ENCODE measurements around the gene PARP3.

The PARP3 gene

DNA sequence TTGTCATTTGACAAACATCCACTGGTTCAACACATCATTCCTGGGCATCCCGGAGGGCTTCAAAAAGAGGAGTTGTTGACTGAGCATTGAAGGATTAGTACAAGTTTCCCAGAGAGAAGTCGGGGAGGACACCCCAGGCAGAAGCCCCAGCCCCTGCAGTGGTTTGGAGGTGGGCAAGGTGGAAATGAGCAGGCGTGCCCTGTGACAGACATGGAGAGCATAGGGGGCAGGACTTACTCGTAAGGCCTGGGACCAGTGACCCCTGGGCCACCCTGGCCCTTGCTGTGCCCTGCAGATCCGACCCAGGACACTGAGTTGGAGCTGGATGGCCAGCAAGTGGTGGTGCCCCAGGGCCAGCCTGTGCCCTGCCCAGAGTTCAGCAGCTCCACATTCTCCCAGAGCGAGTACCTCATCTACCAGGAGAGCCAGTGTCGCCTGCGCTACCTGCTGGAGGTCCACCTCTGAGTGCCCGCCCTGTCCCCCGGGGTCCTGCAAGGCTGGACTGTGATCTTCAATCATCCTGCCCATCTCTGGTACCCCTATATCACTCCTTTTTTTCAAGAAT lies 5.9 kb downstream of the PARP3 start:
- DNase-seq (ENCODE audit: low read depth in 2 of 2): no peak

DNA sequence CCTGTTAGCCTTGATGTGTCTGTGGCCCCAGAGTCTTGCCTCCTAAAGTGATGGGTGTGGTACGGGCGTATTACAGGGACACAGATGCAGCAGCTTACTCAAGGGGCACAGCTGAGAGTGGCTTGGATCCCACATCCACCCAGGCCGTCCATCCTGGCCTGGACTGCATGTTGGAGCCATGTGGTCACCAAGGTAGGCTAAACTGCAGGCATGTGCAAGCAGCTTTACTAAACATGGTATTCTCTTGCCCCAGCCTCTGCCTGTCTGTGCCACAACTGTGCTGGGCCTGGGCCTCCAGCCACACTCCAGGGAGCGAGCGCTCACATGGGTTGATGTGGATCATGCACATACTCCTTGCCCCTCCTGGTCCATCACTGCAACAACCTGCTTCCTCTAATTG lies 7.0 kb downstream of the PARP3 start:
- DNase-seq (ENCODE audit: low read depth in 2 of 2): no peak

DNA sequence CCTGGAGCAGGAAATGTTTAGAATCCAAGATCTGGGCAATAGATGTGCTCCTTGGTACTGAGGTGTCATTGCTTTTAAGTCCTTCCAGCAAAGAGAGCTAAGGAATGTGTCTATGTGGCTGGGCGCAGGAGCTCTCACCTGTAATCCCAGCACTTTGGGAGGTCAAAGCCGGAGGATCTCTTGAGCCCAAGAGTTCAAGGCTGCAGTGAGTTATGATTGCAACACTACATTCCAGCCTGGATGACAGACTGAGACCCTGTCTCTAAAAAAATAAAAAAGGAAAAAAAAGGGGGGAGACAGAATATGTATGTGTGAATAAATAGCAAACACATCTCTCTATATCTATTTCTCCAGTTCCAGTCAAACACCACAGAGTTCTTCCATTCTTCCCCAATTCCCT lies 8.7 kb downstream of the PARP3 start:
- no peak for DNase-seq (ENCODE audit: low read depth in 2 of 2)

DNA sequence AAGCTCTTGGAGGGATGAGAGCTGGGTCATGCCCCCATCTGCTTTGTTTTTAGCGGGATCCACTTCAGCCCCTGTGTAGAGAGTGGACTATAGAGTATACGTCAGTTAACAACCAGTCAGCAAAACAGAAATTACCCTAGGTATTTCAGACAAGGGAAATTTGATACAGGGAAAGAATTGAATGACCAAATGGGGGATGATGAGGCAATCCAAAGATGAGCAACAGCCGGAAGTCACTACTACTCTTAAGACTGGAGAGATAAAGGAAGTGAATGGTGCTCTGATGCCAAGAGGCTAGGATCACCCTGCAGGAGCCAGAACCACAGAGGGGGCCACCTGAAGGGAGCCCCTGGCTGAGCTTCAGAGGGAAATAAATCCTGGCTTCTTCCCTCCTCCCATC lies 11.3 kb downstream of the PARP3 start:
- no peak for DNase-seq (ENCODE audit: low read depth in 2 of 2)

DNA sequence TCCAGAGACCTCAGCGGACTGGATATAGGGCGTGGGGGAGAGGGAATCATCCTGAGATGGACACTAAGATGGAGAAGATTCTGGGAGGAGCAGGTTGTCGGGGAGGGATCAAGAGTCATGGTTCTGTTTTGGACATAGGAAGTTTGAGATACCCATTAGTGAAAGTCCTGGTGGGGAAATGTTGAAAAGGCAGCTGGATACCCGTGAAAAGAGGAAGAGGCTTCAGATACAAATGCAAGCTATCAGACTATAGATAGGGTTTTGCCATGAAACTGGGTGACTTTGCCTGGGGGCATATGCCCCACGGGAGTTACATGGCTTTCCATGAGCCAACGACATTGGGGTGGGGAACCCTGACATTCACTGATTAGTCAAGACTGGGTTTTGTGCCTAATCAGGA lies 11.9 kb downstream of the PARP3 start:
- DNase-seq (ENCODE audit: low read depth in 2 of 2): no peak

DNA sequence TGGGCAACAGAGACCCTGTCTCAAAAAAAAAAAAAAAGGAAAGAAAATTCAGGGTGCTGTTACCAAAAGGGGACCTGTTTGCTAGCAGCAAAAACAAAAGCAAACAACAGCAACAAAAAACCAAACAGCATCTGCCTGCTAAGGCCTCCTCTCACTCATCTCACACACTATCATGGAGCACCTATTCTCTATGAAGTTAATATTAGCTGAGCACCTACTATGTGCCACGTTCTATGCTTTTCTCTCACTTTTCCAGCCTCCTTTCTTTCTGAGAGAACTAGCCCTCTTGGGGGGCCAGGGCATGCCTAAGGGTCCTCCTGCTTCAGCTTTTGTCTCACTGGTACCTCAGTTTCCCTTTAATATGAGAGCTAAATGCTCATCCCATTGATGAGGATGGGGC lies 12.6 kb downstream of the PARP3 start:
- DNase-seq (ENCODE audit: low read depth in 2 of 2): no peak

DNA sequence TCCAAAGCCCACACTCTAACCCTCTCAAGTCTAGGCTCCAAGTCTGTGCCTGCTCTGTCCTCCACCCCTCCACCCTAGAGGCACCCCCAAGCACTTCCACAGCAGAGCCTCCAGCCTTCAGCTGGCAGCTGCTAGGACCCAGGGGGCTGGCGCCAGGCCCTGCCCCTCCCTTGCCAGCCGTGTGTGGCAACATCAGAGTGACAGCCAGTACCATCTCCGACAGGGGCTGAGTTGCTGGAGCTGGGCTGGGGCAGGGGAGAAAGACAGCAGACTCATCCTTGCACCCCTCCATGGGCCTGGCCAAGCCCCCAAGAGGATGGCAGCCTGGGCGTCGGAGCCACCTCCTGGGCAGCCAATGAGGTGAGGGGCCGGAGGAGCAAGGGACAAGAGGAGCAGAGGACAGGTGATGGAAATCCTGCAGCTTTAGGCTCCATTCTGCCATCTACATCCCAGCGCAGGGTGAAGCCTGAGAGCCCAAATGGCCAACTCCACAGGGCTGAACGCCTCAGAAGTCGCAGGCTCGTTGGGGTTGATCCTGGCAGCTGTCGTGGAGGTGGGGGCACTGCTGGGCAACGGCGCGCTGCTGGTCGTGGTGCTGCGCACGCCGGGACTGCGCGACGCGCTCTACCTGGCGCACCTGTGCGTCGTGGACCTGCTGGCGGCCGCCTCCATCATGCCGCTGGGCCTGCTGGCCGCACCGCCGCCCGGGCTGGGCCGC lies 13.2 kb downstream of the PARP3 start, which contains the start of gene GPR62:
GPR62 (plus strand) TSS at position 207 of the 718 bp plus-strand sequence; CDS start at position 479, 272 bp downstream.
- DNase-seq (ENCODE audit: low read depth in 2 of 2): no peak

DNA sequence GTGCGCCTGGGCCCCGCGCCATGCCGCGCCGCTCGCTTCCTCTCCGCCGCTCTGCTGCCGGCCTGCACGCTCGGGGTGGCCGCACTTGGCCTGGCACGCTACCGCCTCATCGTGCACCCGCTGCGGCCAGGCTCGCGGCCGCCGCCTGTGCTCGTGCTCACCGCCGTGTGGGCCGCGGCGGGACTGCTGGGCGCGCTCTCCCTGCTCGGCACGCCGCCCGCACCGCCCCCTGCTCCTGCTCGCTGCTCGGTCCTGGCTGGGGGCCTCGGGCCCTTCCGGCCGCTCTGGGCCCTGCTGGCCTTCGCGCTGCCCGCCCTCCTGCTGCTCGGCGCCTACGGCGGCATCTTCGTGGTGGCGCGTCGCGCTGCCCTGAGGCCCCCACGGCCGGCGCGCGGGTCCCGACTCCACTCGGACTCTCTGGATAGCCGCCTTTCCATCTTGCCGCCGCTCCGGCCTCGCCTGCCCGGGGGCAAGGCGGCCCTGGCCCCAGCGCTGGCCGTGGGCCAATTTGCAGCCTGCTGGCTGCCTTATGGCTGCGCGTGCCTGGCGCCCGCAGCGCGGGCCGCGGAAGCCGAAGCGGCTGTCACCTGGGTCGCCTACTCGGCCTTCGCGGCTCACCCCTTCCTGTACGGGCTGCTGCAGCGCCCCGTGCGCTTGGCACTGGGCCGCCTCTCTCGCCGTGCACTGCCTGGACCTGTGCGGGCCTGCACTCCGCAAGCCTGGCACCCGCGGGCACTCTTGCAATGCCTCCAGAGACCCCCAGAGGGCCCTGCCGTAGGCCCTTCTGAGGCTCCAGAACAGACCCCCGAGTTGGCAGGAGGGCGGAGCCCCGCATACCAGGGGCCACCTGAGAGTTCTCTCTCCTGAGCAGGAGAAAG lies 14.0 kb downstream of the PARP3 start:
- DNase-seq (ENCODE audit: low read depth in 2 of 2): peak in 1 of 2 donors; percentile 21

DNA sequence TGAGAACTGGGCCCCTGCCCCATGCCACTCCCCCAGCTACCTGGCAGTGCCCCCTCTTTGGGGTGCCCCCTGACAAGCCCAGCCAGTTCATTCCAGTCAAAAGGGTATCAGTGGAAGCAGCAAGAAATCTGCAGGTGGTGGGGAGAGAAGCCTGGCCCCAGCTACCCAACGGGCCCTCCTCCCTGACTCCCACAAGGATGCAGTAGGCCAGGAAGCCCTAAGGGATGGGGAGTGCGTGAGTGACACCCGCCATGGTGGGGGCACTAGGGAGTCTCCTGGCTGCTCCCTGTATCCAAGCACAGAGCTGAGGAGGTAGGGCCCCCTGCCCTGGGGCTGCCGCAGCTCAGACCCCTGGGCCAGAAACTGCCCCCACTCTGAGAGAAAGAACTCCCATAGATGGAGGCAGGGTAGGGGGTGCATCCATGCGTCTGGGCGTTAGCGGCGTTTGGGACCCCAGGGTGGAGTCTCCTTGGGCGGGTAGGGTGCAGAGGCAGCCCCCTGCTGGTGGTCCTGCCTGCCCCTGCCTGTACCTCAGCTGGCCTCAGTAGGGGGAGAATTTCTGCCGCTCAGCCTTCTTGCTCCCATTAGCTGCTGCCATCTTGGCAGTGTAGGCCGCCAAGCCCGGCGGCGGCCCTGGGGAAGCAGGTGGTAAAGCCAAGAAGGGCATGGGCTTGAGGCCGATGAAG lies 15.5 kb downstream of the PARP3 start:
- DNase-seq (ENCODE audit: low read depth in 2 of 2): no peak

DNA sequence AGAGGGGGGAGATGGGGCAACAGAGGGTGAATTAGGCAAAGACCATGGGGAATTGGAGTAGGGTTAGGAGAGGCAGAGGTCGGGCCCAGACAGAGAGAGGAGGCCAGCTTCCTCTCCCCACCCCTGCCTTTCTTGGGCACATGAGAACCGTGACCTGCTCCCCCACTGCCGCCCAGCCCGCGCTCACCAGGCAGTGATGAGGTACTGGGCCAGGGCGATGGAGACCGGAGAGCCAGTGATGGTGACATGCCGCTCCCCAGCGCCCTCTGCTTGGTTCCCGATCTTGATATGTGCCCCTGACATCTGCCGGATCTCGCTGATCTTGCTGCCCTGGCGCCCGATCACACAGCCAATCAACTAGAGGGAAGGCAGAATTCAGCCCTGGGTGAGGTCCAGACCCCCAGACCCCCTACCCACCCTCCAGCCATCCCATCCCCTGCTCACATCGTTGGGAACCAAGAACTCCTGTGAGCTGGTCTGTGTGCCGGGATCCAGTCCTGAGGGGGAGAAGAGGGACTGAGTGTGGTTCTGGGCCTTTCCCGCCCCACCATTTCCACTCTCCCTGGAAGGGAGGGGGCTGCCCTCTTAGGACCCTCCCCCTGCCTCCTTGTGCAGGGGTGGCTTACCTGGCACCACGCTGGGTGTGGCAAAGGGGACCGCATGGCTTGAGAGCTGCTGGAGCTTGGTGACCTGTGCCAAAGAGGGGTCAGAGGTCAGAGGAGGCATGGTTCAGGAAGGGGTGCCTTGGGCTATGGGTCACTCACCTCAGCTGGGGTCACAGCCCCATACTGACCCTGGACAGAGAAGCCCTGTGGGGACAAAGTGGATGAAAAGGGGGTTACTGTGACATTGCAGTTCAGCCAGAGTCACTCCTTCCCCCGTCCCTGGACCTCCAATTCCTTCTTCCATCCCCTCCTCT lies 16.7 kb downstream of the PARP3 start:
- DNase-seq (ENCODE audit: low read depth in 2 of 2): no peak

DNA sequence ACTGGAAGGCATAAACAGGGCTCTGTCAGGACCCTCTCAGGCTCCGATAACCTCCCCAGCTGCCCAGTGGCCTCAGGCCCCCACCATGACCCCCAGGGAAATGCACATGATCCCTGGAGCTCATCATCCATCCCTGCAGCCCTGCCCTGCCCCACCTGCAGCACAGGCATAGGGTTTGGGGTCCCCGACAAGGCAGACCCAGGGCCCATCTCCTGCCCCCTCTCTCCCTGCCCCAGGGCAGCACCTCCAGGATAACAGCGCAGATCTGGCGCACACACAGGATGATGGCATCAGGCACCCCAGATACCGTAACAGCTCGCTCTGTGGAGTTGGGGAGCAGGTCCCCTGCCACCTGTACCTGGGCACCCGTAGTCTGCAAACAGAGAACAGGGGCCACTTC lies 17.5 kb downstream of the PARP3 start:
- no peak for DNase-seq (ENCODE audit: low read depth in 2 of 2)

DNA sequence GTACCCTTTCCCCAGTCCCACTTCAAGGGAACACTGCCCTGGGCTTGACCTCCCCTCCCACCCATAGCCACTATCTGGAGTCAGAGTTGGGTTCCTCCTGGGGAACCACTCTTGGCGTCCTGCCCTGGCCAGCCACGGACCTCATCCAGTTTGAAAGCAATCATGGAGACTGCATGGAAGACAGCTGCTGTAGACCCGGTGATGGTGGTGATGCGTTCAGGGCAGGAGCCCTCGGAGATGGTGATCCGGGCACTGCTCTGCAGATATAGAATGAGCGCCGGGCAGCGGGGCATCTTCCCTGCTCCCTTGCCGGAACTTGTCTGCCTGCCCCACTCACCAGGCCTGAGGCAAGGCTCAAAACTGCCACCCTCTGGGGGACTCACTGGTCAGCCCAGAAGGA lies 18.2 kb downstream of the PARP3 start:
- DNase-seq (ENCODE audit: low read depth in 2 of 2): no peak

DNA sequence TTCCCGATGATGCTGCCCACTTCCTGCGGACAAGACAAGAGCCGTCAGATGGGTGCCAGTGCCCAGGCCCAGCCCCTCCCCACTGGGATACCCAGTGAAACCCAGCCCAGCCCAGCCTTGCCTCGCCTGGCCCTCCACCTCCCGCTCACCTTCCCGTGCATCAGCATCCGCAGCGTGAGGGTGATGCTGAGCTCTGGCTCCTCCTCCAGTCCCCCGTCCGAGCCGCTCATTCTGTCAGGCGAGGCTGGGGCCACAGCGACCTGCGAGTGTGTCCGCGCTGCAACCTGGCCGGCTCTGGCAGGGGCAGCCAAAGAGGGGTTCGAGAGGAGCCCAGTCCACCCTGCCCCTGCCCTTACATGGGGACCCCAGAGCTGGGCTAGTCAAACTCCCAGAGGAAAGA lies 18.8 kb downstream of the PARP3 start:
- DNase-seq (ENCODE audit: low read depth in 2 of 2): no peak

DNA sequence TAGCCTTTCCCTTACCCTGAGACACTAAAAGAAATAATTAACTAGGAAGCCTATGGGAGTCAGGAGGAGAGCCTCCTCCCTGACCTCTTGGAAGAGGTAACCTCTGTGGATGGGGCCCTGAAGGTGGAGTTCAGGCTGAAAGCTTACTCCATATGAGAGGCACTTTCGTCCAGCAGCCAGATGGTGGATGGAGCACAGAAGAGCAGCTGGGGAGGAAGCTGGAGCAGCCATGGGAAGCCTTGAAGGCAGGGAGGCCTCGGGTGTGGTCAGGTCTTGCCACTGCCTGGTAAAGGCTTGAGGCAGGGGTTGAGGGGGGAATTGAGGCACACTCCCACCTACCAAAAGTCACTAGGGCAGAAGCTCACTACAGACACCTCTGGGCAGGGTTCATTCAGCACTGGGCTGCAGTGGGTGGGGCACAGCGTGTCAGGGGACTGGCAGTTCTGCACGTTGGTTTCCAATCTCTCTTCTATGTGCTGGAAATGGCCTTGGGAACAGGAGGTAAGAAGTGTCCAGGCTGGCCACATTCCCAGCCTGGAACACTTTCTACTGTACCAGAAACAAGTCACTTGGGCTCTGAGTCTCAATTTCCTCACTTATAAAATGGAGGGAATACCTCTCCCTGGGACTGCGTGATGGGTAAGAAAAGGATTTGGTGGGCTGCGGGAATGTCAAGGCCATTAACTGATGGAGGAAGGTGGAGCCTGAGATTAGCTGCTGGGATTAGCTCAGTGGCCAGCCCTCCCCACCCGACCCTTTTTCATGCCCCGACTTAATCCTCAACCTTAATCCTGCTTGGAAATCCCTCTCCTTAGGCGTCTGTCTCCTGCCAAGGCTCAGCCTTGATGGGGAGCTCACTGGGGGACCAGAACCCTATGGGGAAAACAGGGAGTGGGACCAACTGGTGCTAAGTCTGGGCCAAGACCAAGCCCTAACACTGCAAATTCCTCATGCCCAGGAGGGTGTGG lies 19.7 kb downstream of the PARP3 start:
- DNase-seq (ENCODE audit: low read depth in 2 of 2): no peak

DNA sequence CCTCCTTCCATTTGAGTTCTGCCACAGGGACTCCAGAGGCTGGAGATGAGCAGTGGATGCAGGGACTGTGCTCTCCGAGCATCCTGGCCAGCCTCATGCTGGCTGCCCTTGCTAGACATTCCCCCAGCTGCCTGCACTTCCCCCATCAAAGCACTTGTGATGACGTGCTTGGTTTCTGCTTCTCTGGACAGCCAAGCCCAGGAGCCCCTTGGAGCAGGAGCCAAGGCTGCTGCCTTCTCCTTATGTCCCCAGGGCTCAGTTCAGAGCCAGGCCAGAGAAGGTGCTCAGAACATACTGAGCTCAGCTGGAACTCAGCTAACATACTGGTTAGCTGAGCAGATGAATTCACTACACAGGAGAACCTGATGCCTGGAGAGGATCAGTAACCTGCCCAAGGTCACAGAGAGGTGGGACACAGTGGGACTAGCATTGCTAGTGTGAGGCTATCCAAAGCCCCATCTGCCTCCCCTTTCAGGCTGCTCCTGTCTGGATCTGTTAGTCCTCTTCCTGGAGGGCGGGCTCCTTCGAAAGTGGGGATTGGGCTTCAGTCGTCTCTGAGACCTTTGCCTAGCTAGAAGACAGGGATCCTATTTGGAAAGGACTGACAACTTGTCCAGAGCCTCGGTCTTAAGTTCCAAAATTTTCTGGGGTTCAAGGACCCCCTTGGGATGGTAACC lies 20.8 kb downstream of the PARP3 start:
- no peak for DNase-seq (ENCODE audit: low read depth in 2 of 2)

DNA sequence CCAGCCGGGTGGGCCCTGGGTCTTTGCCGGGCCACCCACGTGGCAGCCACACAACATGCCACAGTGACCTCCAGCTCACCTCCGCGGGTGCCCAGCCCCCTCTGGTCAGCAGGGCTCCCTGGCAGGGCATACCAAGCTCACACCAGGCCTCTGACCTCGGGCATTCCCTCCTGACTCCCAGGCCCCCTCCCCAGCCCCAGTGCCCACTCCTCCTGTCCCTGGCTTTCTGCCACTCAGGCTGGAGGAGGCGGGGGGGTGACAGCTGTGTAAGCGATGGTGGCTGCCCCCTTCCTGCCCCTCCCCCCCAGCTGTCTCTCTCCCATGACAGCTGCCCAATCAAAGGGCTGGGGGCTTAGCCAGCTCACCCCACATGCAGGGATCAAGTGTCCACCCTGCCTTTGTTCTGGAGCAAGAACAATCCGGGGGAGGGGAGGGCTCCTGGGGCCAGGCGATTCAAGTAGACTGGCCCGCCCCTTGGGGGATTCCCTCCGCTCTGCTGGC lies 21.8 kb downstream of the PARP3 start:
- DNase-seq (ENCODE audit: low read depth in 2 of 2): no peak

DNA sequence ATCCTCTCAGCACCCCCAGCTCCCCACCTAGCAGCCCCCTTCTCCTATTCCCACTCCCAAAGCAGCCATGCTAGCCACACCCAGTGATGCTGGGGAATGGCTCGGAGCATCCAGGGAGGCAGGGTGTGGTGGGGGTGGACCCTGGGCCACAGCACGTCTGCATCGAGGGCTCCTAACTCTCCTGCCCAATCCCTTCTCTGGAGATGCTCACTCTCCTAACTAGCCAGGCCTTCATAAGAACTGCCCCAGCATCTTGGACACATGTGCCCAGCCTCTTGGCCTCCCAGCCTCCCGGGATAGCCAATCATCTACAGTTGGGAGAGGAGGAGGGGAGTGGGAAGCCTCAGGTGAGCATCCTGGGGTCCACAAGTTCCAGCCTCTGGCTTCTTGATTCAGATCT lies 22.4 kb downstream of the PARP3 start:
- no peak for DNase-seq (ENCODE audit: low read depth in 2 of 2)

DNA sequence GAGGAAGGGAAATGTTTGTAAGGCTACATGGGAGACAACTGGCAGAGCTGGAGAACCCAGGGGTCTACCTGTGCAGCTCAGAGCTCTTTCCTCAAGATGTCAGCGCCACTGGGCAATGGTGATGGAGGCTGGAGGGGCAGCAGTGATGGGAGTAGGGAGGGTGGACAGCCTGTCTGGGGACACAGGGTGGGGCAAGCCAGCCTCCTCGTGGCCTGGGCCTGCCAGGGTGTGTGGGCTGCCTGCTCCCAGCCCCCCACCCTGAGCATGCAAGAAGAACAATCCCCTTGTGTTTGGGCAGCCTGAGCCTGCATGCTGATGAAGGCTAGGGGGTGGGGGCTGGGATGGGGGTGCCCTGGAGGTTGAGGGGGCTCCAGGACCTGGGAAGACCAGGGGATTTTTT lies 23.9 kb downstream of the PARP3 start:
- DNase-seq (ENCODE audit: low read depth in 2 of 2): no peak

DNA sequence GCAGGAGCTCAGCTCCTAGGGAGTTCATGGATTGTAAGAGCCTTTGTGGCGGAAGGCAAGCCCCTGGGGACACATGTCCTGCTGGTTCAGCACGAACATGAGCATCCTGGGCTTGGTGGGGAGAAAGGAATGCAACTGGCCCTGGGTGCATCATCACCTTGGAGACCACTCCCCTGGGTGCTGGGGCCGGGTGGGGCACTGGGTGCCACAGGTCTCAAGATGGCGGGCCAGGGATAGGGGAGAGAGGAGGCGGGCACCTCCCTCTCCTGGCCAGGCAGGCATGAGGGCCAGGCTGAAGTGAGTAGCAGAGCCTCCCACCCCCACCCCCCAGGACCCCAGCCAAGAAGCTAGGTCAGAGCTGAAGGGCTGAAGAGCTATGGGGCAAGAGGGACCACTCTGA lies 24.3 kb downstream of the PARP3 start:
- no peak for DNase-seq (ENCODE audit: low read depth in 2 of 2)

Measured in stimulated activated CD4-positive, alpha-beta T cell treated with anti-CD3 and anti-CD28 coated beads, Interleukin-4, amount 100 ng/mL, for 48 hours (primary cell).